Retinal pigment epithelial cell (primary cell): ENCODE results near the gene R3HDM2.

ENCODE experiments used
- DNase-seq: peaks from one replicate; pipeline ENCODE4 v3.0.0-alpha.2; 2010; ENCODE audit warnings: low read depth
- H3K4me3 ChIP-seq: 2 replicates; pipeline ENCODE4 v1.5.1; 2011; ENCODE audit warnings: mild to moderate bottlenecking, low read length, control low read depth, moderate library complexity
- TF ChIP-seq, protein P1 (sequence below): conservative IDR thresholded peaks from 2 replicates; pipeline ENCODE4 v1.5.1; 2011; ENCODE audit warnings: low read depth, low read length, control low read depth, inconsistent platforms

Gene R3HDM2

DNA sequence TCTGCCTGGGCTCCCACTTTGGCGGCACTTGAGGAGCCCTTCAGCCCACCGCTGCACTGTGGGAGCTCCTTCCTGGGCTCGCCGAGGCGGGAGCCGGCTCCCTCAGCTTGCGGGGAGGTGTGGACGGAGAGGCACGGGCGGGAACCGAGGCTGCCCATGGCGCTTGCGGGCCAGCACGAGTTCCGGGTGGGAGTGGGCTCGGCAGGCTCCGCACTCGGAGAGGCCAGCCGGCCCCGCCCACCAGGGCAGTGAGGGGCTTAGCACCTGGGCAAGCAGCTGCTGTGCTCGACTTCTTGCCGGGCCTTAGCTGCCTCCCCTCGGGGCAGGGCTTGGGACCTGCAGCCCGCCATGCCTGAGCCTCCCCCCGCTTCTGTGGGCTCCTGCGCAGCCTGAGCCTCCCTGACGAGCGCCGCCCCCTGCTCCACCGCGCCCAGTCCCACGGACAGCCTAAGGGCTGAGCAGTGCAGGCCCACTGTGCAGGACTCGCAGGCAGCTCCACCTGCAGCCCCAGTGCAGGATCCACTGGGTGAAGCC lies 44.6 kb downstream of the R3HDM2 start:
- H3K4me3 ChIP-seq = no peak overlapping the region
- DNase-seq = no peak
- TF ChIP-seq, protein P1, sequence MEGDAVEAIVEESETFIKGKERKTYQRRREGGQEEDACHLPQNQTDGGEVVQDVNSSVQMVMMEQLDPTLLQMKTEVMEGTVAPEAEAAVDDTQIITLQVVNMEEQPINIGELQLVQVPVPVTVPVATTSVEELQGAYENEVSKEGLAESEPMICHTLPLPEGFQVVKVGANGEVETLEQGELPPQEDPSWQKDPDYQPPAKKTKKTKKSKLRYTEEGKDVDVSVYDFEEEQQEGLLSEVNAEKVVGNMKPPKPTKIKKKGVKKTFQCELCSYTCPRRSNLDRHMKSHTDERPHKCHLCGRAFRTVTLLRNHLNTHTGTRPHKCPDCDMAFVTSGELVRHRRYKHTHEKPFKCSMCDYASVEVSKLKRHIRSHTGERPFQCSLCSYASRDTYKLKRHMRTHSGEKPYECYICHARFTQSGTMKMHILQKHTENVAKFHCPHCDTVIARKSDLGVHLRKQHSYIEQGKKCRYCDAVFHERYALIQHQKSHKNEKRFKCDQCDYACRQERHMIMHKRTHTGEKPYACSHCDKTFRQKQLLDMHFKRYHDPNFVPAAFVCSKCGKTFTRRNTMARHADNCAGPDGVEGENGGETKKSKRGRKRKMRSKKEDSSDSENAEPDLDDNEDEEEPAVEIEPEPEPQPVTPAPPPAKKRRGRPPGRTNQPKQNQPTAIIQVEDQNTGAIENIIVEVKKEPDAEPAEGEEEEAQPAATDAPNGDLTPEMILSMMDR = no peak

DNA sequence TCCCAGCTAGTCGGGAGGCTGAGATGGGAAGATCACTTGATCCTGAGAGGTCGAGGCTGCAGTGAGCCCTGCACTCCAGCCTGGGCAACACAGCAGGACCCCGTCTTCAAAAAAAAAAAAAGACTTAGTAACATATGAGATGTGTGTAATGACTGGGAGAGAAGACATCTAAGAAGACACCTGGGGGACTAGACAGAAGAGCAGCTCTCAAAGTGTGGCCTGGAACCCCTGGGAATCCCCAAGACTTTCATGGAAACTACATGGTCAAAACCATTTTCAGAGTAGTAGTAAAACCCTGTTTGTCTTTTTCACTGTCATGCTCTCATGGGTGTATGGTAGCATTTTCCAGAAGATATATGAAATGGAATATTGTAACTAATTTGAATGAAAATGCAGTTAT lies 45.3 kb downstream of the R3HDM2 start:
- H3K4me3 ChIP-seq = no peak overlapping the region
- TF ChIP-seq, protein P1 = no peak
- no peak for DNase-seq

DNA sequence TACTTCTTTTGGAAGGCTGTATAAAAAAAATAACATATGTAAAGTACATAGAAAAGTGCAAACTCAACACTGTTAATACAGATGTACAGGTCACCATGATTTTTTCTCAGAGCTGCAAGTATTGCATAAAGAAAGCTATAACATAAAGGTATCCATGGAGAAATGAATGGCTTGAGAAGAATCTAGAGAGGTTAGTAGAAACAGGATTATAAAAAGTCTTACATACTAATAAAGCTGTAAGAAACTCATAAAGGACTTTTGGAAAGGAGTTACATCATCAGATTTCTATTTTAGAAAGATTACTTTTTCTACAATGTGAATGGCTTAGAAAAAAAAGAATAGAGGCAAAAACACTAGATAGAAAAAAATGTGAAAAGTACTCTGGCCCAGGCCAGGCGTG lies 46.4 kb downstream of the R3HDM2 start:
- TF ChIP-seq, protein P1 = no peak
- DNase-seq = no peak
- no peak overlapping the region for H3K4me3 ChIP-seq

DNA sequence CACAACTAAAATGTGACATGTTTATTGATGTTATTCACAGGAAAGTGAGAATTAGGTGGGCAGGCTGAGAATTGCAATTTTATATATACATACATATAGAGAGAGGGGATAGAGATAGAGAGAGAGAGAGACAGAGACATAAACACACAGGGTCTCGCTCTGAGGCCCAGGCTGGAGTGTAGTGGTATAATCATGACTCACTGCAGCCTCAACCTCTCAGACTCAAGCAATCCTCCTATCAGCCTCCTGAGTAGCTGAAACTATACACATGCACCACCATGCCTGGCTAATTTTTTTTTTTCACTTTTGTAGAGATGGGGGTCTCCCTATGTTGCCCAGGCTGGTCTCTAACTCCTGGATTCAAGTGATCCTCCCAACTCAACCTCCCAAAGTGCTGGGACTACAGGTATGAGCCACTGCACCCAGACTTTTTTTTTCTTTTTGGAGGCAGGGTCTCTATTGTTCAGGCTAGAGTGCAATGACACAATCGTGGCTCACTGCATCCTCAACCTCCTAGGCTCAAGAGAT lies 49.1 kb downstream of the R3HDM2 start:
- DNase-seq = no peak
- TF ChIP-seq, protein P1 = no peak
- H3K4me3 ChIP-seq = no peak overlapping the region

DNA sequence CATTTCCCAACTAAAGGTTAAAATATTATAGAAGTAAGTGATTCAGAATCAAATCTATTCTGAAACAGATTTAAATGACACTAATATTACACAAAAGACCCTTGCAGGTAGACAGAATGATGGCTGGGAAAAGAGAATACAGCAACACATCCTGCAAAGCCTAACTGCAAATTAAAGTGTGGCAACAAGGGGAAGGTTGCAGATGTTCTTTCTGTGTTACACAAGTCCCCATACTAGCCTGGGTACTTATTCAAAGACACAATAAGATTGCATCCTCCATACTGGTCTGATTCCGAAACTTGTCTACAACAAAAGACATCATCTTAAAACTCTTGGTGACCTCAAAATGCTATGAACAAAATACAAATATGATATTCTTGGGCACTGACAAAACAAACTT lies 50.5 kb downstream of the R3HDM2 start:
- no peak for DNase-seq
- no peak overlapping the region for H3K4me3 ChIP-seq
- TF ChIP-seq, protein P1 = no peak

DNA sequence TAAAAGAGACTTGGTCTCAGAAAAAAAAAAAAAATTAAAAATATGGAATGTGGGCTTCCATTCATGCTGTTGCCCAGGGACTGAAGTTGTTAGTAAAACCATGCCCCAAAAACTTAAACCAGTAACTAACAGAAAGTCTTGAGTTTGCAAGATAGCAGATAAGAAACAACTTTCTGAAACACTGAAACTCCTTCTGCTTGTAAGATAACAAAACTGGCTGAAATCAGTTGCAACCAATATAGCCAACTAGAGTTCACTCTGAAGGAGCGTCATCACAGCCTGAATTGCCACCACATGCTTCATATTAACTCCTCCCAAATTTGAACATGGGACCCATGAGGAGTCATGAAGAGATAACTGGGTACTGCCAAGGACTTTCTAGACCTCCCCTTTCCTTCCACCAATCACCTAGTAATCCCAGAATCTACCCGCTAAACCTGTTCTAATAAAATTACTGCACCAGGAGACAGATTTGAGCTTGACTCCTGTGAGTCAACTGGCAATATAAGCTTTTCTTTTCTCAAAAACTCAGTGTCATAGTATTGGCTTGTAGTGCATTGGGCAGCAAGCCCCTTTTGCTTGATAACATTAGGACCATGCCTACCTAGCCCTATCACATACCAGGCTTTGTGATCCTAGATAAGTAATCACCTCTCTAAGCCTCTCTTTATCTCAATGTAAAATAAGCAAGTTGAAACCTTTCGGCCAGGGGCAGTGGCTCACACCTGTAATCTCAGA lies 53.6 kb downstream of the R3HDM2 start:
- no peak for DNase-seq
- TF ChIP-seq, protein P1 = no peak
- no peak overlapping the region for H3K4me3 ChIP-seq

DNA sequence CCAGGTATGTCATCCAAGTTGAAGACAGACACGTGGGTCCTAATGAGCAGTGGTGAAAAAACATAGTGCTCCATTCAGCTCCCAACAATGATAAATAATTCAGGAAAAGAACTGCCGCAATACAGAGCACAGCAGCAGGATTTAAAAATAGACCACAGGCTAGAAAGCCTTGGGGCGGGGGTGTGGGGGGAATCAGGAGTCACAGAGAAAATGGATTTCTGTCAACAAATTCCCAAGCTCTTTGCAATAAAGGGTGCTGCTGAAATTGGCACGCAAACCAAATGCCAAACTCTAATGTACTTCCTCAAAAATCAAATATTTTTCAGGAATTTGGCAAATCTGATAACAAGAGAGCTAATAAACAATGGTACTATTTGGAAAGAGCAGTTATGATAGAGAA lies 58.6 kb downstream of the R3HDM2 start:
- DNase-seq = no peak
- TF ChIP-seq, protein P1 = no peak
- no peak overlapping the region for H3K4me3 ChIP-seq
